IgD-negative memory B cell (primary cell): Measurements from ENCODE around the gene HMGXB4. TPM values are rescaled to one million over a fixed set of nuclear protein-coding genes. Genes with fewer than 3 reads are reported as not detected.
"Not testable (repeated sequence)": the region's sequence is repeated elsewhere in the genome, so short reads cannot be mapped to it uniquely, and the experiment has no call there.

ENCODE experiments used
- H3K27ac Mint-ChIP-seq, 3 donors: one replicate each; pipeline ENCODE4 v1.8.0; 2020 to 2022; ENCODE audit warnings: mild to moderate bottlenecking in 3 of 3, mixed read lengths in 3 of 3, moderate library complexity in 1 of 3
- H3K27me3 Mint-ChIP-seq: one replicate; pipeline ENCODE4 v1.8.0; 2021; ENCODE audit warnings: mixed read lengths
- H3K36me3 Mint-ChIP-seq: one replicate; pipeline ENCODE4 v1.8.0; 2020; ENCODE audit warnings: mild to moderate bottlenecking, mixed read lengths
- H3K4me1 Mint-ChIP-seq, 3 donors: one replicate each; pipeline ENCODE4 v1.8.0; 2020 to 2022; ENCODE audit warnings: mixed read lengths in 3 of 3, mild to moderate bottlenecking in 1 of 3
- H3K4me3 Mint-ChIP-seq, 4 donors: one replicate each; pipeline ENCODE4 v1.8.0; 2020 to 2022; ENCODE audit warnings: mild to moderate bottlenecking in 4 of 4, mixed read lengths in 4 of 4, moderate library complexity in 3 of 4
- H3K9me3 Mint-ChIP-seq, 3 donors: one replicate each; pipeline ENCODE4 v1.8.0; 2020 to 2021; ENCODE audit warnings: mixed read lengths in 3 of 3, mild to moderate bottlenecking in 1 of 3
- polyA plus RNA-seq: library from polyadenylated mRNA; unstranded; fragments of 300-500 nt; fragmentation: Illumina TruSeq; gene quantifications from one replicate; pipeline ENCODE4 v1.2.3, GENCODE V29; 2021

The HMGXB4 gene
- polyA plus RNA-seq, 1 donor from 2014 or later, result 9.1 TPM

DNA sequence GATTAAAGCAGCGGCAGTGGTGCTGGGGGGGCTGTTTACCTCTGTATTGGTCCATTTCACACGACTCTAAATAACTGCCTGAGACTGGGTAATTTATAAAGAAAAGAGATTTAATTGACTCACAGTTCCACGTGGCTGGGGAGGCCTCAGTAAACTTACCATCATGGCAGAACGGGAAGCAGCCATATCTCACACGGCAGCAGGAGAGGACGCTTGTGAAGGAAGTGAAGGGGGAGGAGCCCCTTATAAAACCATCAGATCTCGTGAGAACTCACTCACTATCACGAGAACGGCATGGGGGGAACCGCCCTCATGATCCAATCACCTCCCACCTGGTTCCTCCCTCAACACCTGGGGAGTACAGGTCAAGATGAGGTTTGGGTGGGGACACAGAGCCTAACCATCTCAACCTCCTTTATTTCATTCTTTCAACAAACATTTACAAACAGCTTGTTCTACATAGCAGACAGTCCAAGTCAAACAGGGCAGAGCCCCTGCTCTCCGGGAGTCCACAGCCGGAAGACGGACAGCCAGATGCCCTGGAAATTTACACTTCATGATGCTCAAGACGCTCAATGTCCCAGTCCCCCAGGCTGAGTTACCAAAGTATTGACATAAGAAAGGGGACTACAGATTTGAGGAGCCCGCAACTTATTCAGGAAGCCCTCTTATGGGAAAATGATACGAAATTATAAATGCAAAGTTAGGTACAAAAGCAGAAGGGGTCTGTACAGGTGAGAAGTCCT lies 26.3 kb upstream of the HMGXB4 start:
- H3K27me3 Mint-ChIP-seq, result peaks cover 10% of the 10 kb centered on the region
- no peaks in the 10 kb centered on the region for H3K36me3 Mint-ChIP-seq
- no peak overlapping the region for H3K27ac Mint-ChIP-seq
- H3K4me3 Mint-ChIP-seq, result peak overlapping the region in 1 of 4 donors; percentile 42
- H3K9me3 Mint-ChIP-seq, result peaks cover 0 to 2% (median 1%) of the 10 kb centered on the region in 3 donors
- peaks cover 0 to 4% (median 2%) of the 10 kb centered on the region in 3 donors for H3K4me1 Mint-ChIP-seq

- no peak overlapping the region for H3K27ac Mint-ChIP-seq
- peaks cover 0 to 4% (median 2%) of the 10 kb centered on the region in 3 donors for H3K9me3 Mint-ChIP-seq
- H3K27me3 Mint-ChIP-seq, result peaks cover 15% of the 10 kb centered on the region
- H3K36me3 Mint-ChIP-seq, result no peaks in the 10 kb centered on the region
- H3K4me3 Mint-ChIP-seq, result no peak overlapping the region
- peaks cover 0 to 4% (median 2%) of the 10 kb centered on the region in 3 donors for H3K4me1 Mint-ChIP-seq
Observed at GRCh38 chr22:35231585-35232084, 25.7 kb upstream of the HMGXB4 start.

DNA sequence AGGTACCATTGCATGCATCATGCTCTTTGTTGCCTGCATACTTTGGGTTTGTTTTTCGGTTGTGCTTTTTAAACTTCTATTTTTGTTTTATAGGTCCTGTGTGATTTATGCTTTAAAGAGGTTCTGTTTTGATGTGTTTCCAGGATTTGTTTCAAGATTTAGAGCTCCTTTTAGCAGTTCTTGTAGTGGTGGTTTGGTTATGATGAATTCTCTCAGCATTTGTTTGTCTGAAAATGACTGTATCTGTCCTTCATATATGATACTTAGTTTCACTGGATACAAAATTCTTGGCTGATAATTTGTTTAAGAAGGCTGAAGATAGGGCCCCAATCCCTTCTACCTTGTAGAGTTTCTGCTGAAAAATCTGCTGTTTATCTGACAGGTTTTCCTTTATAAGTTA lies 18.5 kb upstream of the HMGXB4 start:
- H3K27me3 Mint-ChIP-seq, result peaks cover 23% of the 10 kb centered on the region
- H3K4me3 Mint-ChIP-seq, H3K36me3 Mint-ChIP-seq, H3K27ac Mint-ChIP-seq, H3K9me3 Mint-ChIP-seq, H3K4me1 Mint-ChIP-seq: not testable (repeated sequence)

- not testable (repeated sequence) for H3K27ac Mint-ChIP-seq
Observed at GRCh38 chr22:35244507-35244906, 12.8 kb upstream of the HMGXB4 start.

DNA sequence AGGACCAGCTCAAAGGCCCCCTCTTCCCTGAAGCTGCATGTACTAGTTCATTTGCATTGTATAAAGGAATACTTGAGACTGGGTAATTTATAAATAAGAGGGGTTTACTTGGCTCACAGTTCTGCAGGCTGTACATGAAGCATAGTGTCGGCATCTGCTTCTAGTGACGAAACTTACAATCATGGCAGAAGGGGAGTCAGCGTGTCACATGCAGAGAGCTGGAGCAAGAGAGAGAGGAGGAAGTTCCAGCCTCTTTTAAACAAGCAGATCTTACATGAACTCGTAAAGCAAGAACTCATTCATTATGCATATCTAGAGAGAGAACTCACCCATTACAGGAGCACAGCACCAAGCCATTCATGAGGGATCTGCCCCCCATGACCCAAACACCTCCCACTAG lies 7.1 kb upstream of the HMGXB4 start:
- peaks cover 2% of the 10 kb centered on the region for H3K27me3 Mint-ChIP-seq

More at GRCh38 chr22:35244507-35244906, 12.8 kb upstream of the HMGXB4 start:
- H3K27me3 Mint-ChIP-seq, result peaks cover 16% of the 10 kb centered on the region
- H3K9me3 Mint-ChIP-seq, H3K36me3 Mint-ChIP-seq, H3K4me1 Mint-ChIP-seq, H3K4me3 Mint-ChIP-seq: not testable (repeated sequence)

GRCh38 chr22:35253946-35254345 lies 3.3 kb upstream of the HMGXB4 start:
- peaks cover 12 to 18% (median 16%) of the 10 kb centered on the region in 3 donors for H3K4me1 Mint-ChIP-seq
- no peaks in the 10 kb centered on the region for H3K36me3 Mint-ChIP-seq
- H3K27ac Mint-ChIP-seq, result no peak overlapping the region
- no peaks in the 10 kb centered on the region for H3K27me3 Mint-ChIP-seq
- H3K4me3 Mint-ChIP-seq, result no peak overlapping the region
- H3K9me3 Mint-ChIP-seq, result no peaks in the 10 kb centered on the region

More for the DNA sequence above, 7.1 kb upstream of the HMGXB4 start:
- no peak overlapping the region for H3K4me3 Mint-ChIP-seq
- peaks cover 0 to 3% (median 0%) of the 10 kb centered on the region in 3 donors for H3K9me3 Mint-ChIP-seq
- no peak overlapping the region for H3K27ac Mint-ChIP-seq
- H3K36me3 Mint-ChIP-seq, result no peaks in the 10 kb centered on the region
- H3K4me1 Mint-ChIP-seq, result no peaks in the 10 kb centered on the region

- H3K4me3 Mint-ChIP-seq, result peak overlapping the region; percentile 88 to 98 (median 96)
- H3K27me3 Mint-ChIP-seq, result no peaks in the 10 kb centered on the region
- H3K9me3 Mint-ChIP-seq, result no peaks in the 10 kb centered on the region
- H3K4me1 Mint-ChIP-seq, result peaks cover 14 to 28% (median 18%) of the 10 kb centered on the region in 3 donors
- H3K27ac Mint-ChIP-seq, result peak overlapping the region; percentile 95 to 98 (median 97)
- no peaks in the 10 kb centered on the region for H3K36me3 Mint-ChIP-seq
Observed at GRCh38 chr22:35257002-35257320, 332 bp upstream of the HMGXB4 start.

- H3K4me3 Mint-ChIP-seq, result peak overlapping the region; percentile 86 to 98 (median 96)
Observed at GRCh38 chr22:35258191-35258988, 1.1 kb downstream of the HMGXB4 start.

GRCh38 chr22:35264986-35265385 lies 7.7 kb downstream of the HMGXB4 start:
- Mint-ChIP-seq H3K4me1 (peaks cover 4 to 8% (median 6%) of the 10 kb centered on the region in 3 donors), H3K4me3 (peak overlapping the region in 1 of 4 donors; percentile 44), H3K9me3 (no peaks in the 10 kb centered on the region), H3K27me3 (no peaks in the 10 kb centered on the region), H3K36me3 (peaks cover 15% of the 10 kb centered on the region), H3K27ac (no peak overlapping the region)

More at GRCh38 chr22:35258191-35258988, 1.1 kb downstream of the HMGXB4 start:
- no peaks in the 10 kb centered on the region for H3K36me3 Mint-ChIP-seq
- no peaks in the 10 kb centered on the region for H3K27me3 Mint-ChIP-seq
- no peaks in the 10 kb centered on the region for H3K9me3 Mint-ChIP-seq
- H3K27ac Mint-ChIP-seq, result peak overlapping the region; percentile 81 to 94 (median 93)
- peaks cover 14 to 28% (median 18%) of the 10 kb centered on the region in 3 donors for H3K4me1 Mint-ChIP-seq

- H3K9me3 Mint-ChIP-seq, result no peaks in the 10 kb centered on the region
- H3K4me1 Mint-ChIP-seq, result peaks cover 3 to 7% (median 6%) of the 10 kb centered on the region in 3 donors
- no peak overlapping the region for H3K4me3 Mint-ChIP-seq
- no peak overlapping the region for H3K27ac Mint-ChIP-seq
- peaks cover 15% of the 10 kb centered on the region for H3K36me3 Mint-ChIP-seq
- no peaks in the 10 kb centered on the region for H3K27me3 Mint-ChIP-seq
Observed at GRCh38 chr22:35266277-35266676, 9.0 kb downstream of the HMGXB4 start.

- Mint-ChIP-seq H3K36me3 (peaks cover 13% of the 10 kb centered on the region), H3K27ac (no peak overlapping the region), H3K4me1 (peaks cover 3 to 7% (median 6%) of the 10 kb centered on the region in 3 donors), H3K4me3 (no peak overlapping the region), H3K9me3 (no peaks in the 10 kb centered on the region), H3K27me3 (no peaks in the 10 kb centered on the region)
Observed at GRCh38 chr22:35269630-35270029, 12.3 kb downstream of the HMGXB4 start.

DNA sequence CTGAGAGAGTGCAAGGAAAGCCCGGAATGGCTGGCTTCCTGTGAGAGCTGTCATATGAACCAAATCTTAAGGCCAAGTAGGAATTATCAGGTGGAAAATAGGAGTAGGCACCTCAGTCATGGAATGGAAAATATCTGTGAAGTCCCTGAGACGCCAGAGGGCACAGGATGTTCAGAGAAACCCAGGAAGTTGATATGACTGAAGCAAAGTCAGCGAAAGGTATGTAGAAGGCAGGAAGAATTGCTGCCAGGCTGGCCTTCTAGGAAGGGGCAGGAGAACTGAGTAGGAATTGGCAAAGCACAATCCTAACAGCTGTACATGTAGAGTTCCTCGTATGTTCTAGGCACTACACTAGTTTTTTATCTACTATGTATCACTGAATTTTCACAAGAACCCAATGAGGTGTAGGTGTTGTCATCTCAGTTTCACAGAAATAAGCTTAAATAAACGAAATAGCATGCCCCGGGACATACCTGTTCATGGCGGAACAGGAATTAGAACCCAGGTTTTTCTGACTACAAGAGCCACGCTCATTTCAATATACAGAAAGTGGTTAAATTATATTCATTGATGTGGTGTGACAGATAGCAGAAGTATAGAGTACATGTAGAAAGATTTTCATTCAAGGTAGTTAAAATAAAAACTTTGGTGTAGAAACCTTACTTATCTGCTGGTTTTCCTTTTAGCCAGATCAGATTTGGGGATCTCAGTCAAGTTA lies 17.0 kb downstream of the HMGXB4 start:
- Mint-ChIP-seq H3K9me3 (no peaks in the 10 kb centered on the region), H3K4me3 (no peak overlapping the region), H3K27ac (no peak overlapping the region), H3K36me3 (peaks cover 12% of the 10 kb centered on the region), H3K4me1 (peaks cover 0 to under 1% (median 0%) of the 10 kb centered on the region in 3 donors), H3K27me3 (no peaks in the 10 kb centered on the region)

DNA sequence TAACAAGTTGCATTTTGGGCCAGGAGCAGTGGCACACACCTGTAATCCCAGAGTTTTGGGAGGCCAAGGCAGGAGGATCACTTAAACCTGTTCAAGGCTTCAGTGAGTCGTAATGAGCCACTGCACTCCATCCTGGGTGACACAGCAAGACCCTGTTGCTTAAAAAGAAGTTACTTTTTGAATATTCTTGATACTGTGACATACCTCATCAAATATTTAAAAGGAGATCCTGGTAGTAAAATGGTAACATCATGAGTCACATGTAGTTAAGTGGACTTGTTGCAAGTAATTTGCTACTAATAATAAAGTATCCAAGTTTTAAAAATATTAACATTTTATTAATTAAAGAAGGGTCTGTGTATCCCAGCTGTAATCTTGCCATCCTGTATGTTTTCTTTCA lies 18.3 kb downstream of the HMGXB4 start:
- peaks cover 0 to 4% (median 0%) of the 10 kb centered on the region in 3 donors for H3K4me1 Mint-ChIP-seq
- no peaks in the 10 kb centered on the region for H3K27me3 Mint-ChIP-seq
- no peak overlapping the region for H3K4me3 Mint-ChIP-seq
- peaks cover 16% of the 10 kb centered on the region for H3K36me3 Mint-ChIP-seq
- no peak overlapping the region for H3K27ac Mint-ChIP-seq
- no peaks in the 10 kb centered on the region for H3K9me3 Mint-ChIP-seq

GRCh38 chr22:35276019-35276418 lies 18.7 kb downstream of the HMGXB4 start:
- no peak overlapping the region for H3K27ac Mint-ChIP-seq
- H3K4me3 Mint-ChIP-seq, result no peak overlapping the region
- H3K36me3 Mint-ChIP-seq, result peaks cover 16% of the 10 kb centered on the region
- H3K9me3 Mint-ChIP-seq, result no peaks in the 10 kb centered on the region
- H3K4me1 Mint-ChIP-seq, result peaks cover 0 to 4% (median 0%) of the 10 kb centered on the region in 3 donors
- H3K27me3 Mint-ChIP-seq, result no peaks in the 10 kb centered on the region

- Mint-ChIP-seq H3K27ac (no peak overlapping the region), H3K27me3 (no peaks in the 10 kb centered on the region), H3K4me3 (no peak overlapping the region), H3K4me1 (no peaks in the 10 kb centered on the region), H3K9me3 (no peaks in the 10 kb centered on the region), H3K36me3 (no peaks in the 10 kb centered on the region)
Observed at GRCh38 chr22:35288116-35288515, 30.8 kb downstream of the HMGXB4 start.
